Peyer's patch (tissue), 4 donors: ENCODE measurements around the gene WWOX.

ENCODE experiments used
- CTCF ChIP-seq, 6 experiments: fragments of 450-650 bp in 4 of 6; fragments of 200-600 bp in 2 of 6; sonication (generic) in 1 of 6; IDR thresholded peaks; one replicate each; pipeline ENCODE4 v1.5.1; 2017 to 2019; ENCODE audit warnings: antibody characterized with exemption in 6 of 6, mild to moderate bottlenecking in 3 of 6, moderate library complexity in 1 of 6
- POLR2A ChIP-seq, 2 donors: fragments of 450-650 bp; IDR thresholded peaks; one replicate each; pipeline ENCODE4 v1.5.1; 2017; ENCODE audit warnings: antibody characterized with exemption in 2 of 2, mild to moderate bottlenecking in 2 of 2, moderate library complexity in 2 of 2

- TF ChIP-seq CTCF (IDR thresholded peaks at IDR 0.05) (no peak), POLR2A (IDR thresholded peaks at IDR 0.05) (no peak)
Measured at GRCh38 chr16:78976212-78976611, 876.8 kb downstream of the WWOX start.
